NCI-H1694 (cell line): Measurements from ENCODE around the gene PRG3.
"Not testable (repeated sequence)": the region's sequence is repeated elsewhere in the genome, so short reads cannot be mapped to it uniquely, and the experiment has no call there.

Experiments used
- DNase-seq: peaks from one replicate; lab custom pipeline; 2025; lab: John Stamatoyannopoulos, UW

The PRG3 gene

GRCh38 chr11:57387289-57388030 lies 6.5 kb upstream of the PRG3 start:
- no peak for DNase-seq

- DNase-seq = no peak
Measured at GRCh38 chr11:57386178-57386940, 5.4 kb upstream of the PRG3 start.

- DNase-seq = no peak
Measured at GRCh38 chr11:57379732-57380131, 1.2 kb downstream of the PRG3 start.

- DNase-seq = no peak
Measured at GRCh38 chr11:57378186-57378585, 2.8 kb downstream of the PRG3 start.

GRCh38 chr11:57377107-57377506 lies 3.8 kb downstream of the PRG3 start:
- DNase-seq = no peak

- DNase-seq = no peak
Measured at GRCh38 chr11:57376095-57377090, 4.6 kb downstream of the PRG3 start.

- DNase-seq = no peak
Measured at GRCh38 chr11:57375490-57375889, 5.5 kb downstream of the PRG3 start.

GRCh38 chr11:57374966-57375365 lies 6.0 kb downstream of the PRG3 start:
- no peak for DNase-seq

- no peak for DNase-seq
Measured at GRCh38 chr11:57373146-57373545, 7.8 kb downstream of the PRG3 start.

GRCh38 chr11:57370941-57371340 lies 10.0 kb downstream of the PRG3 start:
- DNase-seq = no peak

- DNase-seq = no peak
Measured at GRCh38 chr11:57370251-57370650, 10.7 kb downstream of the PRG3 start.

- no peak for DNase-seq
Measured at GRCh38 chr11:57368845-57369232, 12.1 kb downstream of the PRG3 start.

GRCh38 chr11:57368106-57368844 lies 12.7 kb downstream of the PRG3 start:
- no peak for DNase-seq

- no peak for DNase-seq
Measured at GRCh38 chr11:57364851-57365660, 15.9 kb downstream of the PRG3 start.

- DNase-seq = no peak
Measured at GRCh38 chr11:57363131-57364080, 17.5 kb downstream of the PRG3 start.

- no peak for DNase-seq
Measured at GRCh38 chr11:57361926-57362325, 19.0 kb downstream of the PRG3 start.

- DNase-seq = not testable (repeated sequence)
Measured at GRCh38 chr11:57361420-57361819, 19.5 kb downstream of the PRG3 start.

- no peak for DNase-seq
Measured at GRCh38 chr11:57360991-57361390, 20.0 kb downstream of the PRG3 start.

GRCh38 chr11:57359896-57360690 lies 20.9 kb downstream of the PRG3 start:
- no peak for DNase-seq
